Measurements from ENCODE around the gene TOLLIP. TPM values are rescaled to one million over a fixed set of nuclear protein-coding genes. Genes with fewer than 3 reads are reported as not detected.

TOLLIP gene
- total RNA-seq, 1 experiment from 2014 or later, result 32.3 TPM

GRCh38 chr11:1235901-1236315 lies 73.5 kb downstream of the TOLLIP start:
- H3K27ac ChIP-seq (ENCODE audit: insufficient read length, low read depth, low read length), result no peak overlapping the region
- H3K56ac ChIP-seq (ENCODE audit: insufficient read length, low read depth, low read length), result no peak overlapping the region
- no peak for TF ChIP-seq CTCF (conservative IDR thresholded peaks at IDR 0.05)
- H2BK15ac ChIP-seq (ENCODE audit: low read depth, low read length), result no peak overlapping the region
- peak; percentile 18 for DNase-seq
- H4K91ac ChIP-seq (ENCODE audit: insufficient read length, low read depth, low read length), result no peak overlapping the region
- H2AFZ ChIP-seq (ENCODE audit: low read length), result no peak overlapping the region
- no peak overlapping the region for H2BK20ac ChIP-seq (ENCODE audit: low read depth, low read length, poor library complexity, severe bottlenecking)
- no peak overlapping the region for H3K9ac ChIP-seq (ENCODE audit: extremely low read depth, insufficient read length, low read length)
- H2BK12ac ChIP-seq (ENCODE audit: insufficient read length, low read depth, low read length), result no peak overlapping the region
- no peak overlapping the region for H3K4me3 Mint-ChIP-seq
- no peaks in the 10 kb centered on the region for H3K9me3 ChIP-seq (ENCODE audit: control insufficient read depth, low read depth, low read length)
- no peak overlapping the region for H3K27ac Mint-ChIP-seq
- no peaks in the 10 kb centered on the region for H3K36me3 Mint-ChIP-seq (ENCODE audit: insufficient read depth in 1 of 3, low read depth in 3 of 3)
- no peak overlapping the region for H3T11ph ChIP-seq (ENCODE audit: low read length)
- no peak overlapping the region for H3K18ac ChIP-seq (ENCODE audit: insufficient read length, low read depth, low read length)
- H4K20me1 ChIP-seq (ENCODE audit: control insufficient read depth, insufficient read depth, insufficient read length), result no peaks in the 10 kb centered on the region
- no peak overlapping the region for H3K23ac ChIP-seq (ENCODE audit: insufficient read length, low read depth, low read length)
- H3K4ac ChIP-seq (ENCODE audit: low read depth, low read length), result no peak overlapping the region
- no peaks in the 10 kb centered on the region for H3K9me3 Mint-ChIP-seq
- H3K4me2 ChIP-seq (ENCODE audit: insufficient read depth, insufficient read length, low read length), result no peak overlapping the region
- H2BK5ac ChIP-seq (ENCODE audit: insufficient read length, low read length), result no peak overlapping the region
- H3K4me1 ChIP-seq (ENCODE audit: insufficient read depth, low read length), result no peaks in the 10 kb centered on the region
- H3K27me3 ChIP-seq (ENCODE audit: insufficient read depth, low read length), result no peaks in the 10 kb centered on the region
- H4K5ac ChIP-seq (ENCODE audit: insufficient read length, low read depth, low read length), result no peak overlapping the region
- no peak overlapping the region for H2BK120ac ChIP-seq (ENCODE audit: low read depth, low read length, poor library complexity, severe bottlenecking)
- no peaks in the 10 kb centered on the region for H3K4me1 Mint-ChIP-seq
- H3K27me3 Mint-ChIP-seq (ENCODE audit: low read depth), result peaks cover 2% of the 10 kb centered on the region; the same call in 1 of the 2 replicates
- no peaks in the 10 kb centered on the region for H3K23me2 ChIP-seq (ENCODE audit: insufficient read length, low read depth, low read length, poor library complexity, severe bottlenecking)
- H3K79me2 ChIP-seq (ENCODE audit: insufficient read depth, low read length), result no peaks in the 10 kb centered on the region
- H4K8ac ChIP-seq (replicated peaks; ENCODE audit: insufficient read length, low read depth, low read length), result no peak overlapping the region
- WGBS (ENCODE audit: extremely low coverage, insufficient read length, low lambda C conversion rate), result no CpG with 5 or more reads among the region's 16 CpGs
- no peaks in the 10 kb centered on the region for H3K79me1 ChIP-seq (ENCODE audit: insufficient read depth, low read depth, low read length, poor library complexity, severe bottlenecking)
- no peak overlapping the region for H2AK5ac ChIP-seq (ENCODE audit: insufficient read length, low read length)
- no peak overlapping the region; the same call in 1 of the 2 replicates for H3K14ac ChIP-seq (ENCODE audit: insufficient read depth, low read length)

All from H9 (cell line).